ENCODE measurements around the gene LRG1.

LRG1 gene

GRCh38 chr19:4492337-4493103, 47.3 kb downstream of the LRG1 start:
- Histone ChIP-seq H3K4me1 (ENCODE audit: control insufficient read depth in 5 of 5, insufficient read depth in 5 of 5, low read length in 5 of 5) (no peaks in the 10 kb centered on the region), H3K9me3 (ENCODE audit: control insufficient read depth in 5 of 5, low read length in 5 of 5) (no peaks in the 10 kb centered on the region), H3K9ac (ENCODE audit: low read length in 5 of 5) (no peak overlapping the region), H3K4me3 (ENCODE audit: low read depth in 1 of 5, low read length in 5 of 5) (no peak overlapping the region), H3K27me3 (ENCODE audit: control insufficient read depth in 5 of 5, insufficient read depth in 4 of 5, low read length in 5 of 5) (no peaks in the 10 kb centered on the region), H3K36me3 (ENCODE audit: control insufficient read depth in 5 of 5, insufficient read depth in 5 of 5, low read length in 5 of 5) (peaks cover 0 to 87% (median 71%) of the 10 kb centered on the region in 5 donors), H3K27ac (ENCODE audit: low read depth, low read length) (no peak overlapping the region)

GRCh38 chr19:4491446-4491845, 48.4 kb downstream of the LRG1 start:
- Histone ChIP-seq H3K4me1 (ENCODE audit: control insufficient read depth in 5 of 5, insufficient read depth in 5 of 5, low read length in 5 of 5) (no peaks in the 10 kb centered on the region), H3K27ac (ENCODE audit: low read depth, low read length) (no peak overlapping the region), H3K9me3 (ENCODE audit: control insufficient read depth in 5 of 5, low read length in 5 of 5) (no peaks in the 10 kb centered on the region), H3K4me3 (ENCODE audit: low read depth in 1 of 5, low read length in 5 of 5) (no peak overlapping the region), H3K27me3 (ENCODE audit: control insufficient read depth in 5 of 5, insufficient read depth in 4 of 5, low read length in 5 of 5) (no peaks in the 10 kb centered on the region), H3K9ac (ENCODE audit: low read length in 5 of 5) (no peak overlapping the region), H3K36me3 (ENCODE audit: control insufficient read depth in 5 of 5, insufficient read depth in 5 of 5, low read length in 5 of 5) (peaks cover 0 to 83% (median 68%) of the 10 kb centered on the region in 5 donors)

GRCh38 chr19:4488496-4488895, 51.3 kb downstream of the LRG1 start:
- Histone ChIP-seq H3K4me3 (ENCODE audit: low read depth in 1 of 5, low read length in 5 of 5) (no peak overlapping the region), H3K27me3 (ENCODE audit: control insufficient read depth in 5 of 5, insufficient read depth in 4 of 5, low read length in 5 of 5) (no peaks in the 10 kb centered on the region), H3K27ac (ENCODE audit: low read depth, low read length) (no peak overlapping the region), H3K9me3 (ENCODE audit: control insufficient read depth in 5 of 5, low read length in 5 of 5) (no peaks in the 10 kb centered on the region), H3K4me1 (ENCODE audit: control insufficient read depth in 5 of 5, insufficient read depth in 5 of 5, low read length in 5 of 5) (no peaks in the 10 kb centered on the region), H3K9ac (ENCODE audit: low read length in 5 of 5) (no peak overlapping the region), H3K36me3 (ENCODE audit: control insufficient read depth in 5 of 5, insufficient read depth in 5 of 5, low read length in 5 of 5) (peaks cover 0 to 64% (median 46%) of the 10 kb centered on the region in 5 donors)

- H3K36me3 ChIP-seq (ENCODE audit: control insufficient read depth in 5 of 5, insufficient read depth in 5 of 5, low read length in 5 of 5): peaks cover 0 to 65% (median 49%) of the 10 kb centered on the region in 5 donors
- no peak overlapping the region for H3K9ac ChIP-seq (ENCODE audit: low read length in 5 of 5)
- H3K27me3 ChIP-seq (ENCODE audit: control insufficient read depth in 5 of 5, insufficient read depth in 4 of 5, low read length in 5 of 5): no peaks in the 10 kb centered on the region
- H3K4me1 ChIP-seq (ENCODE audit: control insufficient read depth in 5 of 5, insufficient read depth in 5 of 5, low read length in 5 of 5): no peaks in the 10 kb centered on the region
- H3K4me3 ChIP-seq (ENCODE audit: low read depth in 1 of 5, low read length in 5 of 5): no peak overlapping the region
- no peaks in the 10 kb centered on the region for H3K9me3 ChIP-seq (ENCODE audit: control insufficient read depth in 5 of 5, low read length in 5 of 5)
- H3K27ac ChIP-seq (ENCODE audit: low read depth, low read length): no peak overlapping the region
Measured at GRCh38 chr19:4487572-4487971, 52.3 kb downstream of the LRG1 start.

Measured in subcutaneous abdominal adipose tissue (tissue), 5 donors.